ENCODE results near the gene STARD10. TPM values are rescaled to one million over a fixed set of nuclear protein-coding genes. Genes with fewer than 3 reads are reported as not detected.

Gene STARD10
- total and polyA plus RNA-seq, 9 of the 15 experiments (the other 6 are each of a cell fraction or from before 2014, with no cell fraction given) = 0.15 to 52.9 (median 32.3) TPM

DNA sequence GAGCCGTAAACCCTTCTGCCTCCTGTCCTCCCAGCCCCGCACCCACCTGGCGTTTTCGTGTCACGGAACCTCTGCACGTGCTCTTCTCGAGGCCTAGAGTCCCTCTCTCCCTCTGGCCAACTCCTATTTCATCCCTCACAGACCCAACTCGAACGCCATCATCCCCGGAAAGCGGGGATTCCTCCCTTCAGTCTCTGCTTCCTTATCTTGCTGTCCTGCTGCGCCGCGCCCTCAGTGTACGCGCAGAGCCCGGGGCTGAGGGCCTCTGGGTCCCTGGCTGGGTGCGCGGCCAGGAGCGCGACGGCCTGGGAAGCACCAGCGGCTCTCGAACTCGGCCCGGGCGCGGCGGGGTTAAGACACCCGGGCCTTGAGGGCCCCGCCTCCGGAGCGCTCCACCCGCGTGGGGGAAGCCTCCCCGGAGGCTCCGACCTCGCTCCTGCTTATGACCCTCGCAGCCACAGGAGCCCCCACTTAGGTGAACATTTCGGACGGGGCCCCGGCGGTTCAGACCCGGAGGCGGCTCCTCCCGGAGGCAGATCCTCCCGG is 20.0 kb upstream of the STARD10 start (continued):
- TF ChIP-seq ZEB2 (IDR thresholded peaks at IDR 0.05) (peak; percentile 93), MTA3 (IDR thresholded peaks at IDR 0.05; ENCODE audit: borderline replicate concordance) (no peak), KAT7 (CRISPR knock-in tag; IDR thresholded peaks at IDR 0.05; ENCODE audit: borderline replicate concordance) (no peak), MXI1 (IDR thresholded peaks at IDR 0.05; ENCODE audit: low read depth, low read length) (peak; percentile 44; the same call in 1 of the 2 replicates), ZSCAN32 (CRISPR knock-in tag; IDR thresholded peaks at IDR 0.05) (no peak), SMAD4 (CRISPR knock-in tag; conservative IDR thresholded peaks at IDR 0.05) (peak; percentile 88), MAZ (CRISPR knock-in tag; conservative IDR thresholded peaks at IDR 0.05 in 1 of 2, IDR thresholded peaks at IDR 0.05 in 1 of 2) (peak; percentile 65 to 87), POLR2AphosphoS2 (IDR thresholded peaks at IDR 0.05; ENCODE audit: low read length) (no peak), CXXC5 (CRISPR knock-in tag; IDR thresholded peaks at IDR 0.05) (peak; percentile 79; the same call in 1 of the 2 replicates), HIVEP1 (CRISPR knock-in tag; IDR thresholded peaks at IDR 0.05) (peak; percentile 100), SP1 (CRISPR knock-in tag; IDR thresholded peaks at IDR 0.05) (peak; percentile 58), CBFA2T3 (IDR thresholded peaks at IDR 0.05) (peak; percentile 68), CCAR2 (IDR thresholded peaks at IDR 0.05; ENCODE audit: low read depth, low read length) (no peak), NR2C2 (CRISPR knock-in tag; IDR thresholded peaks at IDR 0.05) (no peak), NR2C2 (tag; IDR thresholded peaks at IDR 0.05) (peak; percentile 71), ZNF431 (CRISPR knock-in tag; IDR thresholded peaks at IDR 0.05) (no peak), GABPA (tag; conservative IDR thresholded peaks at IDR 0.05; ENCODE audit: low read depth) (no peak; the same call in 1 of the 2 replicates), POLR2H (tag; IDR thresholded peaks at IDR 0.05; ENCODE audit: low read depth) (peak; percentile 84), HNRNPK (IDR thresholded peaks at IDR 0.05; ENCODE audit: low read depth, low read length, poor library complexity, severe bottlenecking) (no peak), ZNF311 (CRISPR knock-in tag; IDR thresholded peaks at IDR 0.05) (no peak), KLF10 (CRISPR knock-in tag; IDR thresholded peaks at IDR 0.05) (no peak), TARDBP (IDR thresholded peaks at IDR 0.05) (no peak)
- TF ChIP-seq, protein P1, sequence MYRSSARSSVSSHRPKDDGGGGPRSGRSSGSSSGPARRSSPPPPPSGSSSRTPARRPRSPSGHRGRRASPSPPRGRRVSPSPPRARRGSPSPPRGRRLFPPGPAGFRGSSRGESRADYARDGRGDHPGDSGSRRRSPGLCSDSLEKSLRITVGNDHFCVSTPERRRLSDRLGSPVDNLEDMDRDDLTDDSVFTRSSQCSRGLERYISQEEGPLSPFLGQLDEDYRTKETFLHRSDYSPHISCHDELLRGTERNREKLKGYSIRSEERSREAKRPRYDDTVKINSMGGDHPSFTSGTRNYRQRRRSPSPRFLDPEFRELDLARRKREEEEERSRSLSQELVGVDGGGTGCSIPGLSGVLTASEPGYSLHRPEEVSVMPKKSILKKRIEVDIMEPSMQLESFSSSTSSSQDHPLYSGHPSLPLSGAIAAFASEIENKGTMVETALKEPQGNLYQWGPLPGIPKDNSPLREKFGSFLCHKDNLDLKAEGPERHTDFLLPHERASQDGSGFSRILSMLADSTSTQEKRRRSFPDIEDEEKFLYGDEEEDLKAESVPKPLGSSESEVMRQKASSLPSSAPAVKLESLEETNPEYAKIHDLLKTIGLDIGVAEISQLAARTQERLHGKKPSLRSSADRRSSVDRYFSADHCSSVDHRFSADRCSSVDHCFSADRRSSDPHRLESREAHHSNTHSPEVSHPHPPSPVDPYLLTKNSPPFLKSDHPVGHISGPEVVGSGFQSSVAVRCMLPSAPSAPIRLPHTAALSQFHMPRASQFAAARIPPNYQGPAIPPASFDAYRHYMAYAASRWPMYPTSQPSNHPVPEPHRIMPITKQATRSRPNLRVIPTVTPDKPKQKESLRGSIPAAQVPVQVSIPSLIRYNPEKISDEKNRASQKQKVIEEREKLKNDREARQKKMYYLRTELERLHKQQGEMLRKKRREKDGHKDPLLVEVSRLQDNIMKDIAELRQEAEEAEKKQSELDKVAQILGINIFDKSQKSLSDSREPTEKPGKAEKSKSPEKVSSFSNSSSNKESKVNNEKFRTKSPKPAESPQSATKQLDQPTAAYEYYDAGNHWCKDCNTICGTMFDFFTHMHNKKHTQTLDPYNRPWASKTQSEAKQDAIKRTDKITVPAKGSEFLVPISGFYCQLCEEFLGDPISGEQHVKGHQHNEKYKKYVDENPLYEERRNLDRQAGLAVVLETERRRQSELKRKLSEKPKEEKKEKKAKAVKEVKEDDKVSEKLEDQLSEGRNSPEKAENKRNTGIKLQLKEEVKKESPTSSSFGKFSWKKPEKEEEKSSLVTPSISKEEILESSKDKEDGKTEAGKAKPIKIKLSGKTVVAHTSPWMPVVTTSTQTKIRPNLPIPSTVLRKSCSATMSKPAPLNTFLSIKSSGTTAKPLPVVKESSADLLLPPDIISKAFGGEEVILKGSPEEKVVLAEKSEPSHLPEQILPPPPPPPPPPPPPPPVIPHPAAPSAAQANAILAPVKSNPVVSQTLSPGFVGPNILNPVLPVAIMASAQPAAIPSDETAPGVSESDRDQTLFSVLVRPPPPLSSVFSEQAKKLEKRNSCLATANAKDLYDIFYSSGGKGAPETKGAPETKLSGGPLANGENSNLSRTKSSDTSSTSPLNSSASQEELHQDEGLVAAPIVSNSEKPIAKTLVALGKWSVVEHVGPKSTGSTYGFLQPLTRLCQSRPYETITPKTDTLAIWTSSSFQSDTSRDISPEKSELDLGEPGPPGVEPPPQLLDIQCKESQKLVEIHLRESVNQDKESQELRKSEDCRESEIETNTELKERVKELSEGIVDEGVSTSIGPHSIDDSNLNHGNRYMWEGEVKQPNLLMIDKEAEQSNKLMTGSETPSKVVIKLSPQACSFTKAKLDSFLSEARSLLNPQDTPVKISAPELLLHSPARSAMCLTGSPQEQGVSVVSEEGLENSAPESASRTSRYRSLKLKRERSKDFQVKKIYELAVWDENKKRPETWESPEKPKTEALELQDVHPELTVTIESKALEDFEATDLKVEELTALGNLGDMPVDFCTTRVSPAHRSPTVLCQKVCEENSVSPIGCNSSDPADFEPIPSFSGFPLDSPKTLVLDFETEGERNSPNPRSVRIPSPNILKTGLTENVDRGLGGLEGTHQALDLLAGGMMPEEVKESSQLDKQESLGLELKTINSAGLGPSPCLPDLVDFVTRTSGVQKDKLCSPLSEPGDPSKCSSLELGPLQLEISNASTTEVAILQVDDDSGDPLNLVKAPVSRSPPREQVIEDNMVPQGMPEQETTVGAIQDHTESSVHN (IDR thresholded peaks at IDR 0.05; ENCODE audit: borderline replicate concordance in 1 of 2, low read depth in 1 of 2) = no peak

All from K562 (cell line).